HL-60 (cell line): ENCODE data around the gene PTGDS.

Source experiments
- DNase-seq, 2 experiments: peaks; one replicate each; pipeline ENCODE4 v3.0.0-alpha.2; 2010 to 2020; ENCODE audit warnings: low read depth in 1 of 2, low spot score in 1 of 2
- H3K27ac ChIP-seq: fragments of 250-450 bp; sonication (Bioruptor Pico); replicated peaks from 2 replicates; pipeline ENCODE4 v1.5.1; 2020; ENCODE audit warnings: mild to moderate bottlenecking, moderate library complexity
- H3K27me3 ChIP-seq: fragments of 250-450 bp; sonication (Bioruptor Pico); 2 replicates; pipeline ENCODE4 v1.5.1; 2021; ENCODE audit warnings: mild to moderate bottlenecking, moderate library complexity; ENCODE audit not compliant: insufficient read depth, poor library complexity, severe bottlenecking
- H3K4me3 ChIP-seq: replicated peaks from 2 replicates; pipeline ENCODE4 v1.5.1; 2011; ENCODE audit warnings: mild to moderate bottlenecking, control low read depth, low read length; ENCODE audit not compliant: insufficient read depth
- CTCF ChIP-seq: IDR thresholded peaks from one replicate; pipeline ENCODE4 v1.5.1; 2011; ENCODE audit warnings: low read length, control low read depth, inconsistent platforms; ENCODE audit not compliant: insufficient read depth
- GABPA ChIP-seq: IDR thresholded peaks from 2 replicates; pipeline ENCODE4 v1.6.1; 2012; ENCODE audit warnings: low read depth
- POLR2AphosphoS5 ChIP-seq: IDR thresholded peaks from 2 replicates; pipeline ENCODE4 v1.6.1; 2012; ENCODE audit warnings: low read depth
- SPI1 ChIP-seq: IDR thresholded peaks from 2 replicates; pipeline ENCODE4 v1.6.1; 2012; ENCODE audit warnings: low read depth, mild to moderate bottlenecking, borderline replicate concordance
- TF ChIP-seq, protein P1 (sequence below): IDR thresholded peaks from 2 replicates; pipeline ENCODE4 v1.6.1; 2012; ENCODE audit warnings: low read depth; ENCODE audit not compliant: insufficient replicate concordance

PTGDS gene

GRCh38 chr9:136952321-136952850 is 24.9 kb upstream of the PTGDS start:
- DNase-seq: no peak
- H3K27ac ChIP-seq: no peak overlapping the region

GRCh38 chr9:136952876-136953770 is 24.2 kb upstream of the PTGDS start:
- Histone ChIP-seq H3K27me3 (no peaks in the 10 kb centered on the region), H3K4me3 (no peak overlapping the region), H3K27ac (no peak overlapping the region)
- no peak for DNase-seq
- TF ChIP-seq POLR2AphosphoS5 (no peak), GABPA (no peak), CTCF (no peak), SPI1 (no peak)
- TF ChIP-seq, protein P1, sequence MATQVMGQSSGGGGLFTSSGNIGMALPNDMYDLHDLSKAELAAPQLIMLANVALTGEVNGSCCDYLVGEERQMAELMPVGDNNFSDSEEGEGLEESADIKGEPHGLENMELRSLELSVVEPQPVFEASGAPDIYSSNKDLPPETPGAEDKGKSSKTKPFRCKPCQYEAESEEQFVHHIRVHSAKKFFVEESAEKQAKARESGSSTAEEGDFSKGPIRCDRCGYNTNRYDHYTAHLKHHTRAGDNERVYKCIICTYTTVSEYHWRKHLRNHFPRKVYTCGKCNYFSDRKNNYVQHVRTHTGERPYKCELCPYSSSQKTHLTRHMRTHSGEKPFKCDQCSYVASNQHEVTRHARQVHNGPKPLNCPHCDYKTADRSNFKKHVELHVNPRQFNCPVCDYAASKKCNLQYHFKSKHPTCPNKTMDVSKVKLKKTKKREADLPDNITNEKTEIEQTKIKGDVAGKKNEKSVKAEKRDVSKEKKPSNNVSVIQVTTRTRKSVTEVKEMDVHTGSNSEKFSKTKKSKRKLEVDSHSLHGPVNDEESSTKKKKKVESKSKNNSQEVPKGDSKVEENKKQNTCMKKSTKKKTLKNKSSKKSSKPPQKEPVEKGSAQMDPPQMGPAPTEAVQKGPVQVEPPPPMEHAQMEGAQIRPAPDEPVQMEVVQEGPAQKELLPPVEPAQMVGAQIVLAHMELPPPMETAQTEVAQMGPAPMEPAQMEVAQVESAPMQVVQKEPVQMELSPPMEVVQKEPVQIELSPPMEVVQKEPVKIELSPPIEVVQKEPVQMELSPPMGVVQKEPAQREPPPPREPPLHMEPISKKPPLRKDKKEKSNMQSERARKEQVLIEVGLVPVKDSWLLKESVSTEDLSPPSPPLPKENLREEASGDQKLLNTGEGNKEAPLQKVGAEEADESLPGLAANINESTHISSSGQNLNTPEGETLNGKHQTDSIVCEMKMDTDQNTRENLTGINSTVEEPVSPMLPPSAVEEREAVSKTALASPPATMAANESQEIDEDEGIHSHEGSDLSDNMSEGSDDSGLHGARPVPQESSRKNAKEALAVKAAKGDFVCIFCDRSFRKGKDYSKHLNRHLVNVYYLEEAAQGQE: no peak

More at GRCh38 chr9:136952321-136952850, 24.9 kb upstream of the PTGDS start:
- TF ChIP-seq, protein P1: no peak
- TF ChIP-seq CTCF (no peak), SPI1 (no peak), GABPA (no peak), POLR2AphosphoS5 (no peak)
- no peaks in the 10 kb centered on the region for H3K27me3 ChIP-seq
- H3K4me3 ChIP-seq: no peak overlapping the region

DNA sequence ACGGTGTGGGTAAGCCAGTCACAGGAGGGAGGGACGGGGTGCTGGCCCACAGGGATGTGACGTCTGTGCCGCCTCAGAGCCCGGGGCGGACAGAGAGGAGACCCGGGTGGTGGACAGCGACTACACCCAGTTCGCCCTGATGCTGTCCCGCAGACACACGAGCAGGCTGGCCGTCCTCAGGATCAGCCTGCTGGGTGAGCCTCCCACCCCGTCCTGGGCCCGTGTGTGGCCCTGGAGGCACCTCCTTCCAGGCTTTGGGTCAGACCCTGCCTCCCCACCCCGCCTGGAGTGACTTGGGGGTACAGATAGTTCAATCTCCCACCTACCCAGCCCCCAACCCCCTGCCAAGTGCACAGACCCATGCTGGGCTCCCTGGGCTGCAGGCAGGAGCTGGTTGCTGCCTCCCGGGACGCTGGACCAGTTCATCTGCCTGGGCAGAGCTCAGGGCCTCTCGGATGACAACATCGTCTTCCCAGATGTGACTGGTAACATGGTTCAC is 23.5 kb upstream of the PTGDS start:
- H3K4me3 ChIP-seq: no peak overlapping the region
- TF ChIP-seq GABPA: no peak
- no peak for TF ChIP-seq SPI1
- TF ChIP-seq, protein P1: no peak
- no peak for TF ChIP-seq CTCF
- TF ChIP-seq POLR2AphosphoS5: no peak
- DNase-seq: no peak
- H3K27ac ChIP-seq: no peak overlapping the region
- H3K27me3 ChIP-seq: no peaks in the 10 kb centered on the region
